ENCODE results near the gene FERMT2.

- TF ChIP-seq CTCF (IDR thresholded peaks at IDR 0.05) (no peak), POLR2A (IDR thresholded peaks at IDR 0.05) (no peak)
Measured at GRCh38 chr14:52846591-52846990, 104.3 kb downstream of the FERMT2 start.
